Keratinocyte (primary cell): ENCODE measurements around the gene CHID1. TPM values are rescaled to one million over a fixed set of nuclear protein-coding genes. Genes with fewer than 3 reads are reported as not detected.

Experiments used
- DNase-seq: peaks from one replicate; pipeline ENCODE4 v3.0.0-alpha.2; 2011; ENCODE audit warnings: low read depth, missing footprints, low spot score
- FAIRE-seq: peaks from 2 replicates; lab custom pipeline; 2011; peaks lifted over from hg19 to GRCh38; lab: Jason Lieb, UNC
- H2AFZ ChIP-seq: 2 replicates; pipeline ENCODE4 v1.6.0; 2012; ENCODE audit warnings: low read length, control low read depth, inconsistent platforms; ENCODE audit not compliant: control insufficient read depth
- H3K27ac ChIP-seq: 2 replicates; pipeline ENCODE4 v1.5.1; 2011; ENCODE audit warnings: low read length; ENCODE audit not compliant: control insufficient read depth, insufficient read depth
- H3K27me3 ChIP-seq: 3 replicates; pipeline ENCODE4 v1.6.0; 2011; ENCODE audit warnings: low read length; ENCODE audit not compliant: control insufficient read depth, insufficient read depth; ENCODE audit errors: extremely low read depth
- H3K36me3 ChIP-seq, 2 experiments: 2 replicates in 1 of 2; 3 replicates in 1 of 2; pipeline ENCODE4 v1.5.1; 2011; ENCODE audit warnings: low read length in 2 of 2, mild to moderate bottlenecking in 1 of 2; ENCODE audit not compliant: control insufficient read depth in 2 of 2, insufficient read depth in 2 of 2; ENCODE audit errors: extremely low read depth in 1 of 2
- H3K4me1 ChIP-seq: 3 replicates; pipeline ENCODE4 v1.5.1; 2011; ENCODE audit warnings: low read length; ENCODE audit not compliant: control insufficient read depth, insufficient read depth; ENCODE audit errors: extremely low read depth
- H3K4me2 ChIP-seq: 3 replicates; pipeline ENCODE4 v1.6.0; 2011; ENCODE audit warnings: low read depth, low read length; ENCODE audit not compliant: control insufficient read depth, insufficient read depth; ENCODE audit errors: extremely low read depth
- H3K4me3 ChIP-seq, 3 experiments: fragments of 200-600 bp in 1 of 3; sonication (generic) in 1 of 3; 2 replicates in 2 of 3; 3 replicates in 1 of 3; pipeline ENCODE4 v1.5.1; 2011 to 2016; ENCODE audit warnings: low read length in 3 of 3, mild to moderate bottlenecking in 3 of 3, control low read depth in 2 of 3, inconsistent platforms in 1 of 3, low read depth in 1 of 3, mixed read lengths in 1 of 3, mixed run types in 1 of 3, moderate library complexity in 1 of 3; ENCODE audit not compliant: control insufficient read depth in 2 of 3, insufficient read depth in 2 of 3; ENCODE audit errors: extremely low read depth in 1 of 3
- H3K79me2 ChIP-seq: 2 replicates; pipeline ENCODE4 v1.6.0; 2012; ENCODE audit warnings: low read length; ENCODE audit not compliant: control insufficient read depth, insufficient read depth
- H3K9ac ChIP-seq: 3 replicates; pipeline ENCODE4 v1.6.0; 2011; ENCODE audit warnings: low read length; ENCODE audit not compliant: control insufficient read depth, insufficient read depth; ENCODE audit errors: extremely low read depth
- H3K9me1 ChIP-seq: 3 replicates; pipeline ENCODE4 v1.6.0; 2011; ENCODE audit warnings: low read length; ENCODE audit not compliant: control insufficient read depth, insufficient read depth; ENCODE audit errors: extremely low read depth
- H3K9me3 ChIP-seq: 2 replicates; pipeline ENCODE4 v1.5.1; 2012; ENCODE audit warnings: low read depth, low read length; ENCODE audit not compliant: control insufficient read depth
- H4K20me1 ChIP-seq: 3 replicates; pipeline ENCODE4 v1.6.0; 2011; ENCODE audit warnings: low read length; ENCODE audit not compliant: control insufficient read depth, insufficient read depth; ENCODE audit errors: extremely low read depth
- CTCF ChIP-seq, 3 experiments: IDR thresholded peaks in 1 of 3; conservative IDR thresholded peaks in 1 of 3; optimal IDR thresholded peaks in 1 of 3; 2 replicates in 2 of 3; 3 replicates in 1 of 3; pipeline versions ENCODE3 to v1.5.1; 2011; ENCODE audit warnings: low read length in 3 of 3, mild to moderate bottlenecking in 3 of 3, moderate library complexity in 2 of 3, control low read depth in 1 of 3, inconsistent platforms in 1 of 3; ENCODE audit not compliant: insufficient read depth in 2 of 3; ENCODE audit errors: extremely low read depth in 1 of 3
- EZH2 ChIP-seq: IDR thresholded peaks from one replicate; pipeline ENCODE4 v1.6.1; 2012; ENCODE audit warnings: inconsistent platforms, mild to moderate bottlenecking, low read length, moderate library complexity
- dilution Hi-C: fragments of 300-500 bp; cut with MboI; formaldehyde crosslinking; loops from one replicate; pipeline ENCODE4 v1.7.0; 2020; ENCODE audit warnings: low sequenced_read_pairs; ENCODE audit not compliant: extremely low pct_ligation_motif_present
- polyA plus RNA-seq, 5 experiments: library from polyadenylated mRNA; depleted of rRNA in 3 of 5; stranded (reverse) in 3 of 5; stranded (forward) in 1 of 5; unstranded in 1 of 5; fragments of >200 nt; gene quantifications; 1 replicate in 1 of 5; 2 replicates in 3 of 5; 3 replicates in 1 of 5; pipeline versions ENCODE4 v1.2.1 to v1.2.3, GENCODE V29; 2011 to 2012; ENCODE audit warnings: missing spikeins in 2 of 5, low read depth in 1 of 5, low replicate concordance in 1 of 5

CHID1 gene
- polyA plus RNA-seq, 1 donor (not counting 4 experiments of a cell fraction or from before 2014, with no cell fraction given) = 23.0 TPM

DNA sequence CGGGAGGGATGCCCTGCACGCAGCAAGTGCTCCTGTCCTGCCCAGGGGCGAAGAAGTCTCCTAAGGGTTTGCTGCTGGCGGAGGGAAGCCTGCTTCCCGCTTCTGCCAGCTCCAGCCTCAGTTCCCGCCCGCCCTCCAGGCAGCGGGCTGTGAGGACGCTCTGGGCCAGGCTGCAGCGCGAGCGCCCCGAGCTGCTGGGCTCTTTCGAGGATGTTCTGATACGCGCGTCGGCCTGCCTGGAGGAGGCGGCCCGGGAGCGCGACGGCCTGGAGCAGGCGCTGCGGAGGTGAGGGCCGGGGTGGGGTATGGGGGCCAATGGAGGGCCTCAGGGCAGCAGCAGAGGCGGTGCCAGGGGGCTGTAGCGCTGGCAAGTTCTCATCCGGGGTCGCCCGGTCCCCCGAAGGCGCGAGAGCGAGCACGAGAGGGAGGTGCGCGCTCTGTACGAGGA is 80.7 kb downstream of the CHID1 start:
- Histone ChIP-seq H4K20me1 (no peaks in the 10 kb centered on the region), H3K9me3 (no peaks in the 10 kb centered on the region), H2AFZ (peak overlapping the region; percentile 49), H3K4me3 (peak overlapping the region; percentile 1 to 53 (median 42)), H3K79me2 (peaks cover 15% of the 10 kb centered on the region), H3K9ac (no peak overlapping the region), H3K36me3 (peaks cover 0 to 4% of the 10 kb centered on the region in 2 experiments), H3K27ac (no peak overlapping the region), H3K4me1 (peaks cover 42% of the 10 kb centered on the region), H3K9me1 (no peaks in the 10 kb centered on the region), H3K4me2 (peak overlapping the region; percentile 76), H3K27me3 (peaks cover 50% of the 10 kb centered on the region)
- TF ChIP-seq EZH2 (no peak), CTCF (optimal IDR thresholded peaks at IDR 0.05 in 1 of 3, IDR thresholded peaks at IDR 0.05 in 1 of 3, conservative IDR thresholded peaks at IDR 0.05 in 1 of 3; ENCODE audit: extremely low read depth in 1 of 3, insufficient read depth in 2 of 3, low read length in 3 of 3) (no peak)
- no peak for DNase-seq
- no peak for FAIRE-seq
- dilution Hi-C loops = no loop called here

GRCh38 chr11:829176-829846 is 81.3 kb downstream of the CHID1 start:
- H3K9me1 ChIP-seq = no peaks in the 10 kb centered on the region
- dilution Hi-C loops = no loop called here
- peaks cover 0 to 4% of the 10 kb centered on the region in 2 experiments for H3K36me3 ChIP-seq
- H4K20me1 ChIP-seq = no peaks in the 10 kb centered on the region
- TF ChIP-seq CTCF (optimal IDR thresholded peaks at IDR 0.05 in 1 of 3, IDR thresholded peaks at IDR 0.05 in 1 of 3, conservative IDR thresholded peaks at IDR 0.05 in 1 of 3; ENCODE audit: extremely low read depth in 1 of 3, insufficient read depth in 2 of 3, low read length in 3 of 3) = no peak
- peak; percentile 63 for TF ChIP-seq EZH2
- no peak overlapping the region for H3K27ac ChIP-seq
- peak overlapping the region; percentile 22 for H2AFZ ChIP-seq
- H3K4me2 ChIP-seq = peak overlapping the region; percentile 76
- DNase-seq (no peak), FAIRE-seq (no peak)
- peaks cover 11% of the 10 kb centered on the region for H3K79me2 ChIP-seq
- H3K9me3 ChIP-seq = no peaks in the 10 kb centered on the region
- peaks cover 36% of the 10 kb centered on the region for H3K4me1 ChIP-seq
- peaks cover 50% of the 10 kb centered on the region for H3K27me3 ChIP-seq
- H3K4me3 ChIP-seq = peak overlapping the region; percentile 1 to 53 (median 42)
- no peak overlapping the region for H3K9ac ChIP-seq
